Lung microvascular endothelial cell (primary cell): ENCODE data around the gene PRRC2B. TPM values are rescaled to one million over a fixed set of nuclear protein-coding genes. Genes with fewer than 3 reads are reported as not detected.
A peak's percentile ranks its signal among the peaks of the same experiment; 100 is the strongest.
"Not testable (repeated sequence)": the region's sequence is repeated elsewhere in the genome, so short reads cannot be mapped to it uniquely, and the experiment has no call there.

Experiments
- DNase-seq, 2 donors: peaks; one replicate each; pipeline versions ENCODE4 v3.0.0 to v3.0.0-alpha.2; 2010; ENCODE audit warnings: low read depth in 2 of 2
- total RNA-seq: library from RNA; depleted of rRNA; stranded (reverse); fragments of >200 nt; gene quantifications from 2 replicates; pipeline ENCODE4 v1.2.1, GENCODE V29; 2014

PRRC2B gene
- total RNA-seq, 1 donor from 2014 or later: 46.0 TPM

- no peak for DNase-seq
Observed at GRCh38 chr9:131513177-131513576, 119.3 kb downstream of the PRRC2B start.

GRCh38 chr9:131515559-131516031 is 121.7 kb downstream of the PRRC2B start:
- not testable (repeated sequence) for DNase-seq

DNA sequence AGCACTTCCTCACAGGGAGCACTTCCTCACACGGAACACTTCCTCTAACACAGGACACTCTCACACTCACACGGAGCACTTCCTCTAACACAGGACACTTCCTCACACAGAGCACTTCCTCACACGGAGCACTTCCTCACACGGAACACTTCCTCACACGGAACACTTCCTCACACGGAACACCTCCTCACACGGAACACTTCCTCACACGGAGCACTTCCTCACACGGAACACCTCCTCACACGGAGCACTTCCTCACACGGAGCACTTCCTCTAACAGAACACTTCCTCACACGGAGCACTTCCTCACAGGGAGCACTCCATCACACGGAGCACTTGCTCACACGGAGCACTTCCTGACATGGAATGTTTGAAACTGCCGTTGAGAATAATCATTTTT is 122.2 kb downstream of the PRRC2B start:
- DNase-seq: no peak

DNA sequence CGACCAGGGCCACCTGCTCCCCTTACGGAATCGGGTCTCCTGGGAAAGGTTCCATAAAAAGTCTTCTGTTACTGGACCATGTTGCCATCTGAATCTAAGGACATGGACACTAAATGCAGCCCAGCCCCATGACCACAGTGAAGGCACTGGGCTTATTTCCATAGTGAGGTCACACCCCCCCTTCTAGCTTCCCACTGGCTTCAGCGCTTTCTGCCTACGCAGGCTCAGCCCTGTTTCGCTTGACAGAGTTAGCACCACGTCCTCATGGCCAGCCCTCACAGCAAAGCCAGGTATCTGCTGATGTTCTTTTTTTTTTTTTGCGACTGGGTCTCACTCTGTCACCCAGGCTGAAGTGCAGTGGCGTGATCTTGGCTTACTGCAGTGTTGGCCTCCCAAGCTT is 123.0 kb downstream of the PRRC2B start:
- DNase-seq: no peak

GRCh38 chr9:131517761-131518190 is 123.9 kb downstream of the PRRC2B start:
- DNase-seq: no peak

GRCh38 chr9:131518553-131518952 is 124.7 kb downstream of the PRRC2B start:
- DNase-seq: no peak

DNA sequence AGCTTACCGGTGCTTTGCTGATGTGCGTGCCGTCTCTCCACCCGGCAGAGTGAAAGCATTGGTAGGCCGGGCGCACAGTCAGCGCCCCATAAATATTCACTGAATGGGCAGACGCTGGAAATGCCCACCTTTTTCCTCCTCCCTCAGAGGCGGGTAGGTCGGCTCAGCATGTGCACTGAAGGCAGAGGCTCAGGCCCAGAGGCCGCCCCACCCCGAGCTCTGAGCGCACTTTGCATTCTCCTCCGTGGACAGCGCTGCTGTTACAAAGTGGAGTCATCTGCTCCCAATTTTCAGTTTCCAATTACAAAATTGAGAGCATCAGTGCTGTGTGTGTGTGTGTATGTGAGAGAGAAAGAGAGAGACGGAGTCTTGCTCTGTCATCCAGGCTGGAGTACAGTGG is 126.6 kb downstream of the PRRC2B start:
- DNase-seq: no peak

DNA sequence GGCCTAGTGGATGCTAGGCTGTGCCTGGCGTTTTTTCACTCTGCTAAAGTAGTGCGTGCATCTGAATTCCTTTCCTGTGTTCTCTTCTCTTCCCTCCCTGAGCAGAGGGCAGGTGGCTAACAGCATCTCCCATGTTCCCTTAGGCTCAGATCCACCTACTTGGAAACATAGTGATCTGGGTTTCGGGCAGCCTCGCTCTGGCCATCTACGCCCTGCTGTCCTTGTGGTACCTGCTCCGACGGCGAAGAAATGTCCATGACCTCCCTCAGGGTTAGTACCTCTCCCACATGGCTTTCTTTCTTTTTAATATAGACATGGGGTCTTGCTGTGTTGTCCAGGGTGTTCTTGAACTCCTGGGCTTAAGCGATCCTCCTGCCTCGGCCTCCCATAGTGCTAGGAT is 127.3 kb downstream of the PRRC2B start:
- no peak for DNase-seq

GRCh38 chr9:131521822-131522221 is 127.9 kb downstream of the PRRC2B start:
- DNase-seq: no peak

DNA sequence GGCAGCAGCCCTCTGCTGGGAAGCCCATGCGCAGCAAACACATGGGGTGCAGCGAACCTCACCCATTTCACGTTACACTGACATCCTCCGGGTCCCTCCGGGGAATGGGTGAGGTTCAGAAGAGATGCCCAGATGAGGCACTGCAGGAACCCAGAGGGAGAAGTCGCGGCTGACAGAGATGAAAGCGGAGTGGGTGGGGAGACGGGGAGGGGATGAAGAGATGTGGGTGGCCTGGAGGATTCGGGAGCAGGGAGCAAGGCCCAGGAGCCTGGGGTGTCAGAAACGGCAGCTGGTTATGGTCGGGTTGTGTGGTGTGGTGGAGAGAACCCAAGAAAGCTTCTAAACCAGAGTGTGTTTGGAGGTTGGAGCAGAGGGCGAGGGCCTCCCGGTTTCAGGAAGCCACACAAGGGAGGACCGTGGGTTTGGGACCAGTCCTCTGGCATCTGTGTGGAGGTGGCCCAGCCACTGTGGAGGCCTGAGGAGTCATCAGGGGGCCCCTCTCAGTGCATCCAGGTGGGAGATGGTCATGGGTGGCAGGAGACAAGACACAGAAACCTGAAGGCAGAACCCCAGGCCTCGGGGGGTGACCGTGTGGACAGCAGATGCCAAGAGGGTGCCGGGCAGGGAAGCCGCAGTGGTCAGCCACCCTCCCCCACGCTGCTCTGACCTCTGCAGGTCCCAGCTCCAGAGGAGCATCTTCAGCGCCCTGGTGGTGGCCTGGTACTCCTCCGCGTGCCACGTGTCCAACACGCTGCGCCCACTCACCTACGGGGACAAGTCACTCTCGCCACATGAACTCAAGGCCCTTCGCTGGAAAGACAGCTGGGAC is 128.6 kb downstream of the PRRC2B start:
- no peak for DNase-seq

- no peak for DNase-seq
Observed at GRCh38 chr9:131523086-131523388, 129.2 kb downstream of the PRRC2B start.

GRCh38 chr9:131523451-131524435 is 129.9 kb downstream of the PRRC2B start:
- no peak for DNase-seq

- DNase-seq: no peak
Observed at GRCh38 chr9:131524665-131525315, 130.9 kb downstream of the PRRC2B start.

DNA sequence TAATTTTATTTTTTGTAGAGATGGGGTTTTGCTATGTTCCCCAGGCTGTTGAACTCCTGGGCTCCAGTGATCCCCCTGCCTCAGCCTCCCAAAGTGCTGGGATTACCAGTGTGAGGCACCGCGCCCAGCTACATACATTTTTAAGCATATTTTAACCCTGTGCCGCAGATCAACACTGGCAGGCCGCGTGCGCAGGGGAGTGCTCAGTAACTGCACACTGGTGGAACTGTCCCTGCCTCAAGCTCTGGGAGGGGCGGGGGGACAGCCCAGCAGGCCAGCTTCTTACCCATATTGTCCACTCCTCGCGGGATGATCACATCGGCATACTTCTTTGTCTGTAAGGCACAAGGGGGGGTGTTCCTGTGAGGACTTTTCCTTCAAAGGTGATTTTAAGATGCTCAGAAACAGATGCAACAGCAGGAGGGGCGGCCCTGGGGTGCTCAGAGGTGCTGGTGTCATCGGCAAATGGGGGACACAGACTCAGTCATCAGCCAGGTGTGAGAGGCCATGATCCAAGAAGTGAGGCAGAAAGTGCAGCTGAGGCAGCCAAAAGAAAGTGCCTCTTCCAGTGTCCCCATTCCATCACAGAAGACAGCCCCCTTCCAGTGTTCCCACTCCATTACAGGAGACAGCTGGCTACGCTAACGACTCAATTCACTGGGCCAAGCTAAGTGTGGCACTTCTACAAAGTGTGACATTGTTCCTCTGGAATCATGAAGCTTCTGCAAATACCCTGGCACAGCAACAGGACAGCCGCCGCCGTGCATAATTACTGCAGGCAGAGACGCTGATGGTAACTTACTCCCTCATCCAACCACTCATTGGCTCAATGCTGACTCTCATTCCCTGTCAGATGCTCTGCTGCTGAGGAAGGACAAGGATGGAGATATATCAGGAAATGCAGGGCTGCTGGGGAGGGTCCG is 132.0 kb downstream of the PRRC2B start:
- no peak for DNase-seq

- DNase-seq: no peak
Observed at GRCh38 chr9:131528186-131528585, 134.3 kb downstream of the PRRC2B start.

- no peak for DNase-seq
Observed at GRCh38 chr9:131528886-131529505, 135.1 kb downstream of the PRRC2B start.

GRCh38 chr9:131529597-131530545 is 136.0 kb downstream of the PRRC2B start:
- DNase-seq: no peak

- peak; percentile 34 to 56 for DNase-seq
Observed at GRCh38 chr9:131530546-131530919, 136.6 kb downstream of the PRRC2B start.
